Endothelial cell of umbilical vein (primary cell): ENCODE results near the gene CDH20. TPM values are rescaled to one million over a fixed set of nuclear protein-coding genes. Genes with fewer than 3 reads are reported as not detected.

Experiments
- BruUV-seq: library from RNA; stranded (reverse); fragments of 400-500 nt; replicated peaks from 2 replicates; lab custom pipeline; 2021; lab: Mats Ljungman, UMichigan
- CTCF ChIA-PET: fragments of 300-600, 350-600 bp; sonication (Branson Sonifier 250); formaldehyde crosslinking; loops from one replicate; lab custom pipeline; 2021; ENCODE audit warnings: antibody characterized with exemption, inconsistent platforms; lab: Charles Lee
- POLR2A ChIA-PET: fragments of 300-600, 350-600 bp; sonication (Branson Sonifier 250); formaldehyde crosslinking; loops from one replicate; lab custom pipeline; 2021; ENCODE audit warnings: antibody characterized with exemption, inconsistent platforms; lab: Charles Lee
- DNase-seq: peaks from one replicate; pipeline ENCODE4 v3.0.0-alpha.2; 2011; ENCODE audit warnings: low read depth, low spot score
- FAIRE-seq: peaks from 2 replicates; lab custom pipeline; 2011; peaks lifted over from hg19 to GRCh38; lab: Jason Lieb, UNC
- H2AFZ ChIP-seq: 2 replicates; pipeline ENCODE4 v1.6.0; 2012; ENCODE audit warnings: low read depth, low read length, control low read depth, inconsistent platforms
- H3K27ac ChIP-seq: 2 replicates; pipeline ENCODE4 v1.5.1; 2011; ENCODE audit warnings: low read depth, mild to moderate bottlenecking, control low read depth, low read length, moderate library complexity; ENCODE audit not compliant: insufficient read depth
- H3K27me3 ChIP-seq, 2 experiments: 2 replicates each; pipeline versions ENCODE4 v1.6.0 to v1.6.1; 2011; ENCODE audit warnings: low read length in 2 of 2, mixed read lengths in 1 of 2; ENCODE audit not compliant: control insufficient read depth in 2 of 2, insufficient read depth in 2 of 2
- H3K36me3 ChIP-seq, 2 experiments: 2 replicates in 1 of 2; 3 replicates in 1 of 2; pipeline ENCODE4 v1.5.1; 2011; ENCODE audit warnings: low read length in 2 of 2, mild to moderate bottlenecking in 1 of 2, moderate library complexity in 1 of 2; ENCODE audit not compliant: control insufficient read depth in 2 of 2, insufficient read depth in 2 of 2; ENCODE audit errors: extremely low read depth in 1 of 2
- H3K4me1 ChIP-seq: 3 replicates; pipeline ENCODE4 v1.5.1; 2011; ENCODE audit warnings: mild to moderate bottlenecking, low read length; ENCODE audit not compliant: control insufficient read depth, insufficient read depth; ENCODE audit errors: extremely low read depth
- H3K4me2 ChIP-seq: 2 replicates; pipeline ENCODE4 v1.6.1; 2011; ENCODE audit warnings: low read length, control low read depth, mixed read lengths; ENCODE audit not compliant: insufficient read depth
- H3K4me3 ChIP-seq, 3 experiments: fragments of 200-600 bp in 1 of 3; sonication (generic), shearing (Covaris generic) in 1 of 3; replicated peaks in 1 of 3; 2 replicates each; pipeline ENCODE4 v1.5.1; 2011 to 2016; ENCODE audit warnings: control low read depth in 3 of 3, low read length in 3 of 3, mild to moderate bottlenecking in 2 of 3, inconsistent platforms in 1 of 3, low read depth in 1 of 3, moderate library complexity in 1 of 3; ENCODE audit not compliant: insufficient read depth in 1 of 3
- H3K79me2 ChIP-seq: 2 replicates; pipeline ENCODE4 v1.6.0; 2012; ENCODE audit warnings: low read length, inconsistent platforms; ENCODE audit not compliant: control insufficient read depth, insufficient read depth
- H3K9ac ChIP-seq: replicated peaks from 2 replicates; pipeline ENCODE3; 2011; ENCODE audit warnings: low read length, control low read depth; ENCODE audit not compliant: insufficient read depth; ENCODE audit errors: extremely low read depth
- H3K9me1 ChIP-seq: replicated peaks from 3 replicates; pipeline ENCODE4 v1.6.0; 2011; ENCODE audit warnings: mild to moderate bottlenecking, low read length; ENCODE audit not compliant: control insufficient read depth, insufficient read depth; ENCODE audit errors: extremely low read depth
- H3K9me3 ChIP-seq: replicated peaks from 2 replicates; pipeline ENCODE4 v1.5.1; 2012; ENCODE audit warnings: low read length, inconsistent platforms; ENCODE audit not compliant: control insufficient read depth, insufficient read depth
- H4K20me1 ChIP-seq: replicated peaks from 2 replicates; pipeline ENCODE3; 2011; ENCODE audit warnings: mild to moderate bottlenecking, low read length; ENCODE audit not compliant: control insufficient read depth, insufficient read depth; ENCODE audit errors: extremely low read depth
- EZH2 ChIP-seq: IDR thresholded peaks from 2 replicates; pipeline ENCODE4 v1.6.1; 2012; ENCODE audit warnings: borderline replicate concordance, low read depth, mild to moderate bottlenecking, moderate library complexity, low read length, inconsistent platforms; ENCODE audit not compliant: severe bottlenecking
- FOS ChIP-seq: IDR thresholded peaks from 2 replicates; pipeline ENCODE4 v1.6.1; 2011; ENCODE audit warnings: mild to moderate bottlenecking, low read length, moderate library complexity, borderline replicate concordance; ENCODE audit not compliant: insufficient read depth
- GATA2 ChIP-seq: IDR thresholded peaks from 2 replicates; pipeline ENCODE4 v1.7.0; 2011; ENCODE audit warnings: low read depth, mild to moderate bottlenecking, moderate library complexity, mixed read lengths, low read length; ENCODE audit not compliant: insufficient read length, insufficient read depth
- JUN ChIP-seq: IDR thresholded peaks from 2 replicates; pipeline ENCODE4 v1.6.1; 2011; ENCODE audit warnings: borderline replicate concordance, low read depth; ENCODE audit not compliant: insufficient read length, insufficient read depth
- MYC ChIP-seq: IDR thresholded peaks from one replicate; pipeline ENCODE4 v1.6.1; 2011; ENCODE audit warnings: mild to moderate bottlenecking, low read depth, low read length
- POLR2A ChIP-seq: IDR thresholded peaks from 2 replicates; pipeline ENCODE4 v1.6.1; 2012; ENCODE audit warnings: low read depth, mild to moderate bottlenecking, control low read depth, low read length
- POLR2AphosphoS5 ChIP-seq: IDR thresholded peaks from 2 replicates; pipeline ENCODE4 v1.6.1; 2012; ENCODE audit warnings: low read depth, mild to moderate bottlenecking, control low read depth, low read length, moderate library complexity; ENCODE audit not compliant: insufficient read depth
- dilution Hi-C: fragments of 300-500 bp; cut with MboI; formaldehyde crosslinking; loops from one replicate; pipeline ENCODE4 v1.15.0; 2019; ENCODE audit warnings: low sequenced_read_pairs; ENCODE audit not compliant: extremely low pct_ligation_motif_present
- intact Hi-C: fragments of 100-400 bp; cut with micrococcal nuclease; formaldehyde crosslinking; loops from one replicate; pipeline ENCODE4 v1.10.0; 2022
- polyA plus RNA-seq, 4 experiments: library from polyadenylated mRNA; depleted of rRNA in 3 of 4; stranded (reverse) in 3 of 4; unstranded in 1 of 4; fragments of >200 nt; gene quantifications; 2 replicates each; pipeline versions ENCODE4 v1.2.1 to v1.2.3, GENCODE V29; 2011 to 2012; ENCODE audit warnings: missing spikeins in 1 of 4
- total RNA-seq: library from RNA; stranded (reverse); gene quantifications from 2 replicates; pipeline ENCODE4 v1.2.3, GENCODE V29; 2021
- TF ChIP-seq, protein P1 (sequence below): IDR thresholded peaks from 2 replicates; pipeline ENCODE4 v1.6.1; 2011; ENCODE audit not compliant: insufficient read depth, insufficient read length
- TF ChIP-seq, protein P2 (sequence below), 2 donors: IDR thresholded peaks; 1 replicate in 1 of 2; 2 replicates in 1 of 2; pipeline ENCODE4 v1.5.1; 2011; ENCODE audit warnings: low read length in 2 of 2, mild to moderate bottlenecking in 2 of 2, moderate library complexity in 2 of 2, control low read depth in 1 of 2, inconsistent platforms in 1 of 2, low read depth in 1 of 2; ENCODE audit not compliant: insufficient read depth in 1 of 2; ENCODE audit errors: extremely low read depth in 1 of 2

Gene CDH20
- total and polyA plus RNA-seq, 2 donors (not counting 3 experiments of a cell fraction or from before 2014, with no cell fraction given) = not detected

DNA sequence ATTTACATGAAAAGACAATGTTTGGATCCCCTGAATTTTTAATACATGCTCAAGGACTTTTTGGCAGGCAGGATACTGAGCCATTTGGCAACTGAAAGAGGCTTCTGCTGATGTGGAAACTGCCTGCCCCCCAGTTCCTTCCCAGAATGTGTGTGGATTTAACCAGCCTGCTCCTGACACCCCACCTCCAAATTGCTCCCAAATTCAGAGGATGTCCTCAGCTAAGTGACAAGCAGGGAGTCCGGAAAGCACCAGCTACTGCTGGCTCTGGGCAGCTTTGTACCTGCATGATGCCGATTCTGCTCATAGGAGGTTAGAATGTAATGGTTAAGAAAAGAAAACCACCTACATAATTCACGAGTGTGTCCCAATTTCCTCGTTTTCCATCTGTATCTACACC lies 197.5 kb downstream of the CDH20 start:
- CTCF ChIA-PET = no interaction called here
- H3K4me3 ChIP-seq = no peak overlapping the region
- H3K4me2 ChIP-seq = no peak overlapping the region
- intact Hi-C loops = no loop called here
- H3K9me3 ChIP-seq = no peaks in the 10 kb centered on the region
- TF ChIP-seq FOS = no peak
- TF ChIP-seq, protein P1, sequence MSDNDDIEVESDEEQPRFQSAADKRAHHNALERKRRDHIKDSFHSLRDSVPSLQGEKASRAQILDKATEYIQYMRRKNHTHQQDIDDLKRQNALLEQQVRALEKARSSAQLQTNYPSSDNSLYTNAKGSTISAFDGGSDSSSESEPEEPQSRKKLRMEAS = no peak
- TF ChIP-seq MYC = no peak
- no peak for TF ChIP-seq JUN
- no peak for TF ChIP-seq GATA2
- TF ChIP-seq, protein P2, sequence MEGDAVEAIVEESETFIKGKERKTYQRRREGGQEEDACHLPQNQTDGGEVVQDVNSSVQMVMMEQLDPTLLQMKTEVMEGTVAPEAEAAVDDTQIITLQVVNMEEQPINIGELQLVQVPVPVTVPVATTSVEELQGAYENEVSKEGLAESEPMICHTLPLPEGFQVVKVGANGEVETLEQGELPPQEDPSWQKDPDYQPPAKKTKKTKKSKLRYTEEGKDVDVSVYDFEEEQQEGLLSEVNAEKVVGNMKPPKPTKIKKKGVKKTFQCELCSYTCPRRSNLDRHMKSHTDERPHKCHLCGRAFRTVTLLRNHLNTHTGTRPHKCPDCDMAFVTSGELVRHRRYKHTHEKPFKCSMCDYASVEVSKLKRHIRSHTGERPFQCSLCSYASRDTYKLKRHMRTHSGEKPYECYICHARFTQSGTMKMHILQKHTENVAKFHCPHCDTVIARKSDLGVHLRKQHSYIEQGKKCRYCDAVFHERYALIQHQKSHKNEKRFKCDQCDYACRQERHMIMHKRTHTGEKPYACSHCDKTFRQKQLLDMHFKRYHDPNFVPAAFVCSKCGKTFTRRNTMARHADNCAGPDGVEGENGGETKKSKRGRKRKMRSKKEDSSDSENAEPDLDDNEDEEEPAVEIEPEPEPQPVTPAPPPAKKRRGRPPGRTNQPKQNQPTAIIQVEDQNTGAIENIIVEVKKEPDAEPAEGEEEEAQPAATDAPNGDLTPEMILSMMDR (IDR thresholded peaks at IDR 0.05; ENCODE audit: extremely low read depth in 1 of 2, insufficient read depth in 1 of 2, low read depth in 1 of 2, low read length in 2 of 2) = no peak
- TF ChIP-seq POLR2AphosphoS5 = no peak
- TF ChIP-seq POLR2A = no peak
- no peak for TF ChIP-seq EZH2
- no peaks in the 10 kb centered on the region for H3K79me2 ChIP-seq
- no TSS peak for BruUV-seq
- H3K9me1 ChIP-seq = no peaks in the 10 kb centered on the region
- POLR2A ChIA-PET = no interaction called here
- H2AFZ ChIP-seq = no peak overlapping the region
- H3K4me1 ChIP-seq = no peaks in the 10 kb centered on the region
- dilution Hi-C loops = no loop called here
- H3K9ac ChIP-seq = no peak overlapping the region
- peaks cover 0 to 5% of the 10 kb centered on the region in 2 experiments for H3K27me3 ChIP-seq
- H4K20me1 ChIP-seq = no peaks in the 10 kb centered on the region
- no peak overlapping the region for H3K27ac ChIP-seq
- FAIRE-seq (no peak), DNase-seq (no peak)
- H3K36me3 ChIP-seq = no peaks in the 10 kb centered on the region
